HG03575 (cell line): ENCODE measurements around the gene SNAPC2.
"Not testable (repeated sequence)": the region's sequence is repeated elsewhere in the genome, so short reads cannot be mapped to it uniquely, and the experiment has no call there.

Source experiments
- ATAC-seq: cut with Tn5 transposase; IDR thresholded peaks from one replicate; pipeline ENCODE4 v1.9.1; 2021; ENCODE audit not compliant: unreplicated experiment, insufficient number of reproducible peaks, low FRiP score; ENCODE audit errors: extremely low read depth

Gene SNAPC2

GRCh38 chr19:7955696-7956095, 35.6 kb downstream of the SNAPC2 start:
- no peak for ATAC-seq

GRCh38 chr19:7959211-7959610, 39.1 kb downstream of the SNAPC2 start:
- ATAC-seq, result no peak

GRCh38 chr19:7961082-7961481, 40.9 kb downstream of the SNAPC2 start:
- ATAC-seq, result not testable (repeated sequence)

GRCh38 chr19:7961920-7962626, 41.9 kb downstream of the SNAPC2 start:
- ATAC-seq, result no peak

GRCh38 chr19:7962644-7963268, 42.6 kb downstream of the SNAPC2 start:
- no peak for ATAC-seq

GRCh38 chr19:7963566-7963965, 43.4 kb downstream of the SNAPC2 start:
- no peak for ATAC-seq

- no peak for ATAC-seq
These were observed 45.2 kb downstream of the SNAPC2 start for GRCh38 chr19:7965259-7965841.

- ATAC-seq, result no peak
These were observed 46.0 kb downstream of the SNAPC2 start for GRCh38 chr19:7965921-7966665.

- ATAC-seq, result no peak
These were observed 48.1 kb downstream of the SNAPC2 start for GRCh38 chr19:7968008-7968795.

GRCh38 chr19:7968796-7969554, 48.8 kb downstream of the SNAPC2 start:
- ATAC-seq, result no peak

GRCh38 chr19:7969555-7969939, 49.4 kb downstream of the SNAPC2 start:
- ATAC-seq, result no peak

GRCh38 chr19:7970716-7971448, 50.7 kb downstream of the SNAPC2 start:
- ATAC-seq, result no peak

- ATAC-seq, result no peak
These were observed 51.7 kb downstream of the SNAPC2 start for GRCh38 chr19:7971553-7972520.
